Embryonic facial prominence (tissue), 1 donor: ENCODE data around the gene PARVA.

Experiments used
- DNase-seq: peaks from one replicate; pipeline ENCODE4 v3.0.0-alpha.2; 2016; ENCODE audit errors: extremely low spot score

Gene PARVA

DNA sequence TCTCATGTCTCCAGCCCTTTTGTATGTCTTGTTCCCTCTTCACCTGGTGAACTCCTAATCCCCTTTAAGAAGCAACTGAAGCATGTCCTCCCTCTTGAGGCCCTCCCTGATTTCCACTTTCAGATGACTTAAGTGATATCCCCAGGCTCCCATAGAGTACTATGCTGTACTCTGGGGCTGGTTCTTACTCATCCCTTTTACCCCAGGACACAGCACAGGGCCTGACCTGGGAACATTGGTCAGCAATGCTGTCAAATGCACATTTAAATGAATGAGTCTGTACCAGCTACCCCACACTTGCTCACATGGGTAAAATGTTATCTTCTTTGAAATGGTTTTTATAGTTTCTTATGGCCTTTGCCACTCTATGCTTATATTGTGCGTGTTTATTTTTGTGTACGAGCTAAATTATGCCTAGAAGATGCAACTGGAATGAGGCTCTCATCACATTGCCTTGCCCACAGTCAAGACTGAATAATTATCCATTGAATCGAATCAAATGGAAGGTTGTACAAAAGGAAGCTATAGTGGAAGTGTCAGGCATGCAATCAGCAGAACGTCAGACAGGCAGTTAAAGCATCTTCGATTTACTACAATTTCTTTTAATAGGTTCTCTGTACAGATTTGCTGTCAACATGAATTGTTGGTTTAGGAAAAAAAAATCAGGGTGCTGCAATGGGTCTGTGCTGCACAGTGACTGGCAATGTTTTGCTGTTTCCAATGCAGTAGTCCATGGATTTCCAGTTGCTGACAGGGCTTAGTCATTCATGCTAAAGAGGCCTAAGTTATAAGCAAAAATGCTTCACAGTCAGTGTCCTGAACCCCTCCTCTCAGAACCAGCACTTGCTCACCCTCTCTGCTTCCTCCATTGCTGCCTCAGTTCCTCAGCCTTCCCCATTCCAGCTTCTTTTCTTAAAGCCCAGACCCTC lies 79.5 kb downstream of the PARVA start:
- DNase-seq: no peak

- no peak for DNase-seq
These were observed 80.7 kb downstream of the PARVA start for GRCh38 chr11:12458042-12458441.

- no peak for DNase-seq
These were observed 82.0 kb downstream of the PARVA start for GRCh38 chr11:12459374-12459773.

- DNase-seq: no peak
These were observed 82.6 kb downstream of the PARVA start for GRCh38 chr11:12459865-12460444.

GRCh38 chr11:12460466-12460865 lies 83.1 kb downstream of the PARVA start:
- no peak for DNase-seq

DNA sequence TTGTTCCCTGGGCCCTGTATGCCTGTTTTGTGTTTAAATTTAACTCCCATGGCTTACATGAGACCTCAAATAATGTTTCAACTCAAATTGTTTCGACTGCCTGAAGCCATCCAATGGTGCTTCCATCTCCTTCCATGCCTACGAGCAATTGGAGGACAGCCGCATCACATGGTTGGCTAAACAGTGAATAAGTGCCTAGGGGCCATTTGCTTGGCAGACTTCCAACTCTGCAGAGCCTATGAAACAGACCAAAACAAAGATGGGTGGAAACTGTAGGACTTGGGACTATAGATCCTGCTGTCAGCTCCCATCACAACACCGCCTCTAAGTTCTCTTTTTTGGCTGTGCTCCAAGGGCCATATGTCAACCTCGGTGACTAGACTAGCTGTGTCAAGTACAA lies 84.1 kb downstream of the PARVA start:
- DNase-seq: no peak

DNA sequence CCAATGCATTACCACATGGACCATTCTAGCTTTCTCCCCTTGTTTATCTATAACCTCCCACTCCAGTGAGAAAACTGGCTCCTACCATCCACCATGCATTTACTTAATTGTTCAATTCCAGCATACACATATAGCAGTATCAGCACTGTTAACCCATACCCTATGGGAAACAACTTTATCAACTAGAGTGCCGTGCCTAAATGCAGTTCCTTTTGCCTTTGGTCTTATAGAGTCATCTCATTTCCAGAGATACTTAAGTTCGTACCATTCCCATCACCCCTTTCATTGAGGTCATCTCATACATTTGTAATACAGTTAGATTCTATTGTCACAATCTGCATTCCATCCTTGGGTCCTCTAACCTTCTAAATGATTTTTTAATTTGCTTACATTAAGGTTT lies 86.9 kb downstream of the PARVA start:
- no peak for DNase-seq

GRCh38 chr11:12465332-12465731 lies 88.0 kb downstream of the PARVA start:
- no peak for DNase-seq

GRCh38 chr11:12467610-12468009 lies 90.2 kb downstream of the PARVA start:
- DNase-seq: no peak

DNA sequence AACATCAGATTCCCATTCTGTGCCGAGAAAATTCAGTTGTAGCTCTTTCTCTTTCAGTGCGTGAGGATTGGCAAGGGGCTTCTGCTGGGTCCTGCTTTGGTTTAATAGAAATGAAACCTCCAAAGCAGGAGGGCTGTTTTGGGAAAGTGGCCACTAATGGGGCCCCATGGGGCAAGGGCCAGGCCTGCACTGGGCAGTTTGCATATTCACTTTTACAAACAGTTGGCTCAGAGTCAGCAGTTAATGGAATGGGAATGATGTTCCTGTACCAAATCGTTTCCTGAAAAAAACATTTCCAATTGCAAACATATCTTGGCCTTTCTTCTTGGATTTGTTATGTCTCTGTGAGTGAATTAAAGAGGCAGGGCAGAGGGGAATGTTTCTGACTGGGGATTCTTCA lies 92.1 kb downstream of the PARVA start:
- DNase-seq: no peak

GRCh38 chr11:12470236-12470635 lies 92.9 kb downstream of the PARVA start:
- DNase-seq: no peak

DNA sequence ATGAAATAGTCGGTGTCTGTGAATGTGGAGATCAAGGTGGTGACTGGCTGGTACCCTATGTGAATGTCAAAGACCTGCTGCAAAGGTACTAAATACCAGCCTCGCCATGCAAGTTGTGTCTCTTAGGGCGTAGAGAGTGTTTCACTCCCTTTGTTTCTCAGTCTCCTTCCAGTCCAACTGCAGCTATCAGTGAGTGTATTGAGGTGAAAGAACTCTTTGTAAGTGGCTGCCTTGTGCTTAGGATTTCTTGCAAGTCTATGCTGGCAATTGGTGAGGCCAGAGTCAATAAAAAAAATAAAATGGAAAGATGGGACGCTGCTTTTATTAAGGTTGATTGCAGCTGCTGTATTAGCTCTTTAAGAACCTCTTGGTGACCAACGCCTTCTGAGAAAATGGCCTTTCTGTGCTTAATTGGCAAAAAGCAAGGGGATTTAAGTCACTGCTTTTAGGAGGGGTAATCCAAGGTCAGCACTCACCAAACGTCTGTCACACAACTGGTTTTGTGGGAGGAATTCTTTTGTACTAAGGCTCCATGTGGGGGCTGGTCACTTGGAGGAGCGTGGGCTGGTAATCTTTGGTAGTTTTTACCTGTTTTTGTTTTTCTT lies 95.1 kb downstream of the PARVA start:
- DNase-seq: no peak

GRCh38 chr11:12473381-12473780 lies 96.0 kb downstream of the PARVA start:
- no peak for DNase-seq

DNA sequence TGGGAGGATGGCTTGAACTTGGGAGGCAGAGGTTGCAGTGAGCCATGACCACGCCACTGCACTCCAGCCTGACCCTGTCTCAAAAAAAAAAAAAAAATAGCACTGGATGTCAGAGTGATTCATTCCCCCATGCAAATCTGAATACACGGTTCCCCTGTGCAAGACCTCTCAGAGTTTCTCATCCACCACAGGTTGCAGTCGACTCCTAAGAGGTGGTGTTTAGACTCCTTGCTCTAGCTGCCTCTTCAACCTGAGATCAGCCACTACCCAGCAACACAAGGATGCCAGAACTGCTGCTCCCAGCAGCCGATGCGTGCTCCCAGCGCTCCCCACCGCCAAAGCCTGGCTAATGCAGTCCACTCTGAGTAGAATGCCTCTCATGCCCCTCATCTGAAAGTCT lies 97.5 kb downstream of the PARVA start:
- no peak for DNase-seq

- no peak for DNase-seq
These were observed 101.4 kb downstream of the PARVA start for GRCh38 chr11:12478743-12479142.

GRCh38 chr11:12480401-12480800 lies 103.0 kb downstream of the PARVA start:
- no peak for DNase-seq

DNA sequence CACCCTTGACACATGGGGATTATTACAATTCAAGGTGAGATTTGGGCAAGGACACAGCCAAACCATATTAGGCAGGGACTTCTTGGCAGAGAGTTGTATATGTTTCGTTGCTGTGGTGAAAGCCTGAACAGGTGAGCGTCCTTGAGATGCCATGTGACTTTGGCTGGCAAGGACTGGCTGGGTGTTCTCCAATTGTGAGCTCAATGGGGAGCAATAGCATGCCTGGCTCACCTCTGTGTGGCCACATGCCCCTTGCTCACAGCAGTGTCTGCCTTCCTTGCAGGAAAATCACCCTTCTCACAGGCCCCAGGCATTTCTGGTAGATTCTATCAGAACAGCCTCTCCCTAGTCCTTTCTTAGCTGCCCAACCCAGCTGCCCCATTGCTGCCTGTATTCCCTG lies 105.5 kb downstream of the PARVA start:
- no peak for DNase-seq

DNA sequence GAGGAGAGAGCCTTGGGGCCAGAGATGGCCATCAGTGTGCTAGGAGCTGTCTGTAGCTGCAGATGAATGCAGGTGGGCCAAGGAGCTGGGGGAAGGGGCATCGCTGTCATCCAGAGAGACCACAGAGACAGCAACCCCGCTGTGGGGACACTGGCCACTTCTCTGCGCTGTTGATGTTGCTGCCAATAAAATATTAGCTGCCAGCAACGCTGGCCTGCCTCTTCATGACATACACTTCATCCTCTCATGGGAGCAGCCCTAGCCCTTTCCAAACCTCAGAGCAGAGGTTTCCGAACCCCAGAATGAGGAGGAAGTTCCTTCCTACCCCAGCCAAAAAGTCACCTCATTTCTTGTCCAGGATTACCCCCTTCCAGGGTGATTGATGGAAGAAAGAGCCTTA lies 106.2 kb downstream of the PARVA start:
- DNase-seq: no peak

GRCh38 chr11:12485328-12485727 lies 108.0 kb downstream of the PARVA start:
- DNase-seq: no peak

GRCh38 chr11:12489246-12489772 lies 111.9 kb downstream of the PARVA start:
- no peak for DNase-seq

DNA sequence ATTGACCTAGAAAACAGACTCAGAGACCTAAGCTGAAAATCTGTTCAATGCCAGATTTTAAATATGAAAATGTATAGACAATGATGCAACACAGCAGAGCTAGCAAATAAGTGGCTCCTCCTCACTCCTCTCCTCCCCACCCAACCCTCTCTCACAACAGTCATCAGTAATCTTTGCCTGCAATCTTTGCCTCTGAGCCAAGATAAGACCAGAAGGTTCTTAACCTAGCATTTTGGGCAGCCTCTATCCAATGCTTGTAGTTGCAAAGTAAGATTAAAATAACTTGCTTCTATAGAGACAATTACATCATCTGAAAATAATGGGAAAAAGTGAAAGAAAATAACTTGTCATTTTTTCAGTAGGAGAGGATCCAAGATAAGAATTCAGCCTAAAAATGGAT lies 117.3 kb downstream of the PARVA start:
- DNase-seq: no peak

GRCh38 chr11:12496181-12497025 lies 119.0 kb downstream of the PARVA start:
- no peak for DNase-seq
